Measurements from ENCODE around the gene PTDSS2.

Gene PTDSS2

GRCh38 chr11:532986-533585 is 83.0 kb downstream of the PTDSS2 start:
- DNase-seq (ENCODE audit: low read depth), result no peak

- no peak for DNase-seq (ENCODE audit: low read depth)
These were observed 83.7 kb downstream of the PTDSS2 start for GRCh38 chr11:533586-534395.

GRCh38 chr11:534396-535209 is 84.5 kb downstream of the PTDSS2 start:
- DNase-seq (ENCODE audit: low read depth), result no peak

GRCh38 chr11:535210-535518 is 85.1 kb downstream of the PTDSS2 start:
- DNase-seq (ENCODE audit: low read depth), result no peak

GRCh38 chr11:535519-536454 is 85.7 kb downstream of the PTDSS2 start, which contains the start of gene HRAS:
HRAS (minus strand) TSS chr11:535576.
- peak; percentile 96 for DNase-seq (ENCODE audit: low read depth)

- peak; percentile 85 for DNase-seq (ENCODE audit: low read depth)
These were observed 87.0 kb downstream of the PTDSS2 start, which contains the start of gene LRRC56 for GRCh38 chr11:536841-537621. LRRC56 (plus strand) TSS chr11:537527; CDS start chr11:540685, 3,158 bp downstream.

- DNase-seq (ENCODE audit: low read depth), result no peak
These were observed 87.7 kb downstream of the PTDSS2 start for GRCh38 chr11:537622-538430.

- DNase-seq (ENCODE audit: low read depth), result no peak
These were observed 88.5 kb downstream of the PTDSS2 start for GRCh38 chr11:538431-539051.

- DNase-seq (ENCODE audit: low read depth), result no peak
These were observed 89.9 kb downstream of the PTDSS2 start for GRCh38 chr11:539971-540481.

Data from activated T-helper 1 cell treated with Interleukin-2 at 50 U/mL for 16 hours (primary cell).